Peyer's patch (tissue), 4 donors: ENCODE data around the gene INA.

Experiments
- POLR2A ChIP-seq, 2 donors: fragments of 450-650 bp; IDR thresholded peaks; one replicate each; pipeline ENCODE4 v1.5.1; 2017; ENCODE audit warnings: antibody characterized with exemption in 2 of 2, mild to moderate bottlenecking in 2 of 2, moderate library complexity in 2 of 2
- TF ChIP-seq, protein P1 (sequence below), 6 experiments: fragments of 450-650 bp in 4 of 6; fragments of 200-600 bp in 2 of 6; sonication (generic) in 1 of 6; IDR thresholded peaks; one replicate each; pipeline ENCODE4 v1.5.1; 2017 to 2019; ENCODE audit warnings: antibody characterized with exemption in 6 of 6, mild to moderate bottlenecking in 3 of 6, moderate library complexity in 1 of 6

DNA sequence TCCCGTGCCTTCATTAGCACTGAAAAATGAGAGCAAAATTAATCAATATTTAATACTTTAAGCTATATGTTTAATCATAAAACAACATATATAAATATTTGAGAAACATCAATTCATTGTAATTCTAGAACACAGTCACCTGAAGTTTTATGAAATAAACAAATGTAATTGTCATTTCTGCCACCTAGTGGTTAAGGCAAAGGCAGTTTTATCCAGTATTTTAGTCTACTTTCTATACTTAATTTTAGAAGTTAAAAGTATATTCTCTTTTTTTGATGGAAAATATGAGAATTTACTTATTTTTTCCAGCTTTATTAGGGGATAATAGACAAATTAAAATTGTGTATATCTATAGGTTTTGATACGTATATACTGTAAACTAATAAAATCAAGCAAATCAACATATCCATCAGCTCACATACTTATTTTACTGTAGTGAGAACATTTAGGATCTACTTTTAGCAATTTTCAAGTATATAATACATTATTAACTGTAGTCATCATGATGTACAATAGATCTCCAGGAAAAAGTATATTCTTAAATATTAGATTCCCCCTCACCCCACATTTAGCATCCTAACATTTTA lies 57.1 kb downstream of the INA start:
- TF ChIP-seq, protein P1, sequence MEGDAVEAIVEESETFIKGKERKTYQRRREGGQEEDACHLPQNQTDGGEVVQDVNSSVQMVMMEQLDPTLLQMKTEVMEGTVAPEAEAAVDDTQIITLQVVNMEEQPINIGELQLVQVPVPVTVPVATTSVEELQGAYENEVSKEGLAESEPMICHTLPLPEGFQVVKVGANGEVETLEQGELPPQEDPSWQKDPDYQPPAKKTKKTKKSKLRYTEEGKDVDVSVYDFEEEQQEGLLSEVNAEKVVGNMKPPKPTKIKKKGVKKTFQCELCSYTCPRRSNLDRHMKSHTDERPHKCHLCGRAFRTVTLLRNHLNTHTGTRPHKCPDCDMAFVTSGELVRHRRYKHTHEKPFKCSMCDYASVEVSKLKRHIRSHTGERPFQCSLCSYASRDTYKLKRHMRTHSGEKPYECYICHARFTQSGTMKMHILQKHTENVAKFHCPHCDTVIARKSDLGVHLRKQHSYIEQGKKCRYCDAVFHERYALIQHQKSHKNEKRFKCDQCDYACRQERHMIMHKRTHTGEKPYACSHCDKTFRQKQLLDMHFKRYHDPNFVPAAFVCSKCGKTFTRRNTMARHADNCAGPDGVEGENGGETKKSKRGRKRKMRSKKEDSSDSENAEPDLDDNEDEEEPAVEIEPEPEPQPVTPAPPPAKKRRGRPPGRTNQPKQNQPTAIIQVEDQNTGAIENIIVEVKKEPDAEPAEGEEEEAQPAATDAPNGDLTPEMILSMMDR (IDR thresholded peaks at IDR 0.05) = peak; percentile 42 to 51 (median 48)
- no peak for TF ChIP-seq POLR2A (IDR thresholded peaks at IDR 0.05)
